NCI-H2171 treated with DMSO at 0.1 percent for 48 hours (cell line): ENCODE measurements around the gene CDKN2AIPNL.
"Not testable (repeated sequence)": the region's sequence is repeated elsewhere in the genome, so short reads cannot be mapped to it uniquely, and the experiment has no call there.

Experiments used
- DNase-seq: peaks from one replicate; lab custom pipeline; 2025; lab: John Stamatoyannopoulos, UW

The CDKN2AIPNL gene

GRCh38 chr5:134398609-134399155 lies 13.0 kb downstream of the CDKN2AIPNL start:
- DNase-seq = no peak

- DNase-seq = no peak
Observed at GRCh38 chr5:134397196-134397595, 14.5 kb downstream of the CDKN2AIPNL start.

- DNase-seq = no peak
Observed at GRCh38 chr5:134396274-134396673, 15.4 kb downstream of the CDKN2AIPNL start.

DNA sequence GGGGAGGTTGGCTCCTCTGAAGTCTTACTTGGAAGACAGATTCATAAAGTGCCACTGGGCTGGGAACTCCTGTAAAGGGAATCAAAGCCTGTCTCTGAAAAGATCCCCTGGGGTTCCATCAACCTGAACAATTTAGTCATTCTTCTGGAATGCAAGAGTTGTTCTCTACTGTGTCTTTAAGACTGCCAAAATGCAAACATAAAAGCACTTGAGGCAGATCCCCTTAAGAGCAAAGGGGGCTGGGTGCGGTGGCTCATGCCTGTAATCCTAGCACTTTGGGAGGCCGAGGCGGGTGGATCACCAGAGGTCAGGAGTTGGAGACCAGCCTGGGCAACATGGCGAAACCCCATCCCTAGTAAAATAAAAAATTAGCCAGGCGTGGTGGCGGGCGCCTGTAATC lies 16.7 kb downstream of the CDKN2AIPNL start:
- no peak for DNase-seq

DNA sequence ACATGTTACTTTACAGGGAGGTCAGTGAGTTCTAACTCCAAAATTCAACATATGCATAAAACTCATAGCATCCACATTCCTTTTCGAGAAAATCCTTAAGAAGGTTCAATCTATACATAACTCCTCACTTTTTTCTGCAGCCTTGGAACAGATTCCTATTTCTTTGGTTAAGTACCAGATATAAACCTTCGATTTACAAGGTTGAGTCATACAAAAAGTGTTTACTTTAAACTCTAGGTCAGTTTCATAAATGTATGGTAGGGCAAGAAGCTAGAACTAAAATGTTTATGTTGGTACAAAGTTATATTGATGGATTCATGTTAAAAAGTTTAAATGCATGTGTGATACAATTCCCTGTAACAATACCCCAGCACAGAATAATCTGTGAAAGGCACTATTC lies 19.4 kb downstream of the CDKN2AIPNL start:
- no peak for DNase-seq

GRCh38 chr5:134387443-134387842 lies 24.2 kb downstream of the CDKN2AIPNL start:
- DNase-seq = no peak

DNA sequence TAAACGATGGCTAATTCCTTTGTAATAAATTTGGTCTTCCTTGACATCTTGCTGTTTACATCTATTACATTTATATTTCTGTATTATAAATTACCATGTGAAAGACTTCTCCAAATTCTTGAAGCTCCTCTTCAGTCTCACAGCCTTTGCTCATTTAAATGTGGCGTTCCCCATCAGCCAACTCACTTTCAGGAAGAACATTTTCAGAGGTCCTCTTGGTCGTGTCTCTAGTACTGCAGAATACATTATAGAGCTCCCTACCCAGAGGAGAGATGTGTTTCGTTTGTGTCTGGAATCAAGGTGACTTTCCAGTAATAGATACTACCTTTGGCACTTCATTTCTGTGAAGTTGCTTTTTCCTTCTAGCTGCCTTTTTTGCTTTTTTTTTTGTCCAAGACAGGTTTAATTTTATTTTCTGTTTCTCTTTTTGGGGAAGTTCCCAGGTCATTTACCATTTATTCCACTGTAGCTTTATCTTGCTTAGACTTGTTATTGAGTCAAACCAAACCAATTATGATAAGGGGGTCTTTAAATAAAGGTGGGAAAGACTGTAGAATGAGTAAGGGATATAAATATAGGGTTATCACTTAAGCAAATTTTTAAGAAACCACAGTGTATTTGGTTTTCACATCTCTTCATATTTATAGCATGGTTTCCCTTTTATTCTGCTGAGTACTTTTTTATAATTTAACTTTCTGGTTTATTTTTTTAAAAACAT lies 27.5 kb downstream of the CDKN2AIPNL start:
- no peak for DNase-seq

- DNase-seq = not testable (repeated sequence)
Observed at GRCh38 chr5:134382204-134382603, 29.5 kb downstream of the CDKN2AIPNL start.

GRCh38 chr5:134380346-134380745 lies 31.3 kb downstream of the CDKN2AIPNL start:
- no peak for DNase-seq

GRCh38 chr5:134374232-134374631 lies 37.4 kb downstream of the CDKN2AIPNL start:
- DNase-seq = no peak

DNA sequence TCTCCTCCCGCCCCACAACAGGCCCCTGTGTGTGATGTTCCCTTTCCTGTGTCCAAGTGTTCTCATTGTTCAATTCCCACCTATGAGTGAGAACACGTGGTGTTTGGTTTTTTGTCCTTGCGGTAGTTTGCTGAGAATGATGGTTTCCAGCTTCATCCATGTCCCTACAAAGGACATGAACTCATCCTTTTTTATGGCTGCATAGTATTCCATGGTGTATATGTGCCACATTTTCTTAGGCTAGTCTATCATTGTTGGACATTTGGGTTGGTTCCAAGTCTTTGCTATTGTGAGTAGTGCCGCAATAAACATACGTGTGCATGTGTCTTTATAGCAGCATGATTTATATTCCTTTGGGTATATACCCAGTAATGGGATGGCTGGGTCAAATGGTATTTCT lies 38.0 kb downstream of the CDKN2AIPNL start:
- DNase-seq = not testable (repeated sequence)

- no peak for DNase-seq
Observed at GRCh38 chr5:134371834-134372340, 39.8 kb downstream of the CDKN2AIPNL start.

GRCh38 chr5:134370871-134371833 lies 40.5 kb downstream of the CDKN2AIPNL start, which contains the start of gene UBE2B:
UBE2B (plus strand) TSS chr5:134371569; CDS start chr5:134371596, 27 bp downstream.
- DNase-seq = peak; percentile 95

GRCh38 chr5:134370311-134370870 lies 41.3 kb downstream of the CDKN2AIPNL start:
- no peak for DNase-seq

DNA sequence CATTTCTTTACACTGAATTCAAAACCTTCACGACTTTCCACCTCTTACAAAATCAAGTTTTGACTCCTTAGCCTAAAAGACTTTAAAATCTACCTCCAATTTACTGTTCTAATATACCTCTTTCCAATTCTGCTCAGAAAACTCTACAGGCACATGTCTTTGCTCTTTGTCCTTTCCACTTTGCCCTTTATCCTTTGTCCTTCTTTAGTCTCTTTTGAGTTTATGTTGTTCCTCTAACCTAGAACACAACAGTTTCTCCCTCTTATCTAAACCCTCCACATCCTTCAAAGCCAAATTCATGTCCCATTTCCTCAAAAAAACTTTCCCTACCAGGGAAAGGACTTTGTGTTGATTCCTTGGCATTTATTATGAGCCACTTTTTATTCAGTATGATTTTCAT lies 46.1 kb downstream of the CDKN2AIPNL start:
- DNase-seq = no peak

- DNase-seq = no peak
Observed at GRCh38 chr5:134355681-134356080, 56.0 kb downstream of the CDKN2AIPNL start.
